ENCODE results near the gene IL22RA1.

IL22RA1 gene

DNA sequence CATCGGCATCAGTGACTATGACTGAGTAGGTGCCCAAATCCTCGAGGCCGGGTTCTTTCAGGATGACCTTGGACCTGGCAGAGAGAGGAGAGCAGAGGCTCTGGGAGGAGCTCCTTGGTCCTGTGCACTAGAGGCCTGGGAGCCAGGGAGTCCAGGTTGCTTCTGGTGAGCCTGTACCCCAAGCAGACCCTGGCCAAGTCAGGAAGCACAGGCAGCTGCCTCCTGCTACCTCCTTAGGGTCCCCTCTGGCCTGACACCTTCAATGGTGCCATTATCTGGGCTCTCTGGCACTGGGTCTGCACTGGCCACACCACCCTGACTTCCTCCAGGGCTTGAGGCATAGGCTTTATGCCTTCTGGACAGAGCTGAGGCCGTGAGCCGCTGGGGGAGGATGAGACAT is 68.7 kb downstream of the IL22RA1 start:
- TF ChIP-seq CTCF (IDR thresholded peaks at IDR 0.05; ENCODE audit: insufficient read depth, low read length, poor library complexity, severe bottlenecking): no peak
- no peak overlapping the region for H3K4me3 ChIP-seq (replicated peaks; ENCODE audit: low read depth, low read length)
- no peaks in the 10 kb centered on the region for H3K36me3 ChIP-seq (ENCODE audit: control insufficient read depth, insufficient read depth, low read length)
- DNase-seq (ENCODE audit: extremely low read depth, insufficient read length): no peak
- 0 out of 2 replicates have a peak, but pooled peaks cover 1% of the 10 kb centered on the region for H3K27me3 ChIP-seq (replicated peaks; ENCODE audit: control insufficient read depth, insufficient read depth, low read length)

DNA sequence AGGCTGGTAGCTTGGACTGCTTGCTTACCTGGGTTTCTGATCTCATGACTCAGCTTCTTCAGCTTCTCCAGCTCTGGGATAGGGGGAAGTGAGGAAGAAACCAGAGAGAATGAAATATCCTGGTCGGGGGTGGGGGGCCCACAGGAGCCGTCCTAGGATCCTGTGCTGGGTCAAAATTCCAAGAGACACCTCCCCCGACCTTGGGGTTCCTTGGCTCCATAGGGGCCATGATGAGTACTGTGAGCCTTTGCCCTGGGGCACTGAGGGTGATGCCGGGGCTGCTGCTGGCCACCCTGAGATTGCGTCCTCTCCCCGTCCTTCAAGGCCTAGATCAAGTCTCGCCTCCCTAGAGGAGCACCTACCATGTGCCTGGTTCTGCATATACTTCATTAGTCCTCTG is 71.0 kb downstream of the IL22RA1 start:
- DNase-seq (ENCODE audit: extremely low read depth, insufficient read length): no peak
- Histone ChIP-seq H3K4me3 (replicated peaks; ENCODE audit: low read depth, low read length) (no peak overlapping the region), H3K27me3 (replicated peaks; ENCODE audit: control insufficient read depth, insufficient read depth, low read length) (peaks cover 1% of the 10 kb centered on the region; the same call in 1 of the 2 replicates), H3K36me3 (ENCODE audit: control insufficient read depth, insufficient read depth, low read length) (no peaks in the 10 kb centered on the region)
- no peak for TF ChIP-seq CTCF (IDR thresholded peaks at IDR 0.05; ENCODE audit: insufficient read depth, low read length, poor library complexity, severe bottlenecking)

DNA sequence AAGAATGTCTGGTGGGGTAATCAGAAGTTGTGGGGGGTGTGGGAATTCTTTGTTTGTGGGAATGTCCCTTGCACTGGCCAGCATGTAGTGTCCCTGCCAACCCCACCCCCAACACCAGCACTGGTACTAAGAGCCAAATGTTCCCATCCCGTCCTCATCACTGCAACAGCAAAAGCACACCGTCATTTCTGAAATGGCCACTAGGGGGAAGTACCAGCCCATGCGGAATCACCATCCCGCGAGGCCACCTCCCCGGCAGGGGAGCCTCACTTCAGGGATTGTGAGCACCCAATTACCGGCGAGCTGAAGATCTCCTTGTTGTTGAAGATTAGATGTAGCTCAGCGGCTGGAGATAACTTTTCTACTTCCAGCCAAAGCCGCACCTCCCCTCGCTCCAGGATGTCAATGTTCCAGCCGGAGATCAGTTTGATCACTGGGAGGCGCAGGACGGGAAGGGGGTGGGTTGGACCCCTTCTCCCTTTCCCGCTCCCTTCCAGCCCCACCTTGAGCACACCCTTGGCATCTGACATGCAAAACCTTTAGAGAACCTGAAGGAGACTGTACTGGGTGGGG is 72.0 kb downstream of the IL22RA1 start:
- Histone ChIP-seq H3K36me3 (ENCODE audit: control insufficient read depth, insufficient read depth, low read length) (no peaks in the 10 kb centered on the region), H3K27me3 (replicated peaks; ENCODE audit: control insufficient read depth, insufficient read depth, low read length) (peaks cover under 1% of the 10 kb centered on the region), H3K4me3 (replicated peaks; ENCODE audit: low read depth, low read length) (no peak overlapping the region)
- peak; percentile 83 for TF ChIP-seq CTCF (IDR thresholded peaks at IDR 0.05; ENCODE audit: insufficient read depth, low read length, poor library complexity, severe bottlenecking)
- DNase-seq (ENCODE audit: extremely low read depth, insufficient read length): peak; percentile 53

DNA sequence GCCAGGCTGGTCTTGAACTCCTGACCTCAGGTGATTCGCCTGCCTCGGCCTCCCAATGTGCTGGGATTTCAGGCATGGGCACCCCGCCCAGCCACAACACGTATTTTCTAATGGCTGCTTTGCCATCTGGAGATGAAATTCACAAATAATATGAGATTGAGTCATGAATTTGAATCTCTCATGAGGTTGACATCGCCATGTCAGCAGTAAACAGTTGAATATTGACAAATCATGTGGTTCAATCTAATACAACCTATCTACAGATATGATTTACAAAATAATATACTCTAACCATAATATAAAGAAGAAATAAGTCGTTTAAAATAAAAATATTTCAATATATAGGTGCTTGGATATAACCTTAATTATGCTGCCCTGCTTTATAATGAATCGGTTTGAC is 73.1 kb downstream of the IL22RA1 start:
- Histone ChIP-seq H3K36me3 (ENCODE audit: control insufficient read depth, insufficient read depth, low read length) (no peaks in the 10 kb centered on the region), H3K27me3 (replicated peaks; ENCODE audit: control insufficient read depth, insufficient read depth, low read length) (no peaks in the 10 kb centered on the region; the same call in none of the 2 replicates), H3K4me3 (replicated peaks; ENCODE audit: low read depth, low read length) (no peak overlapping the region)
- no peak for DNase-seq (ENCODE audit: extremely low read depth, insufficient read length)
- TF ChIP-seq CTCF (IDR thresholded peaks at IDR 0.05; ENCODE audit: insufficient read depth, low read length, poor library complexity, severe bottlenecking): no peak
